Esophagus muscularis mucosa (tissue), 4 donors: ENCODE results near the gene ETF1. TPM values are rescaled to one million over a fixed set of nuclear protein-coding genes. Genes with fewer than 3 reads are reported as not detected.

ENCODE experiments used
- DNase-seq: peaks from one replicate; pipeline ENCODE4 v3.0.0-alpha.2; 2017; ENCODE audit errors: extremely low spot score
- H3K27ac ChIP-seq, 4 donors: fragments of 200-600 bp; sonication (generic); replicated peaks in 1 of 4; 1 replicate in 3 of 4; 2 replicates in 1 of 4; pipeline ENCODE4 v1.5.1; 2016 to 2019; ENCODE audit warnings: mild to moderate bottlenecking in 1 of 4
- H3K27me3 ChIP-seq, 4 donors: fragments of 200-600 bp; sonication (generic); one replicate each; pipeline versions ENCODE4 v1.5.1 to v1.6.0; 2016 to 2019
- H3K36me3 ChIP-seq, 4 donors: fragments of 200-600 bp; sonication (generic); one replicate each; pipeline ENCODE4 v1.5.1; 2016 to 2019
- H3K4me1 ChIP-seq, 4 donors: fragments of 200-600 bp; sonication (generic); one replicate each; pipeline ENCODE4 v1.5.1; 2016 to 2019
- H3K4me3 ChIP-seq, 4 donors: fragments of 200-600 bp; sonication (generic); 1 replicate in 2 of 4; 2 replicates in 2 of 4; pipeline ENCODE4 v1.5.1; 2016 to 2019; ENCODE audit warnings: mild to moderate bottlenecking in 4 of 4, moderate library complexity in 1 of 4
- H3K9me3 ChIP-seq, 4 donors: fragments of 200-600 bp; sonication (generic); 1 replicate in 3 of 4; 2 replicates in 1 of 4; pipeline ENCODE4 v1.5.1; 2016 to 2019
- EP300 ChIP-seq: sonication (generic); formaldehyde crosslinking; IDR thresholded peaks from one replicate; pipeline ENCODE4 v1.6.1; 2017; ENCODE audit warnings: antibody characterized with exemption
- POLR2A ChIP-seq: fragments of 450-650 bp; IDR thresholded peaks from one replicate; pipeline ENCODE4 v1.6.1; 2017; ENCODE audit warnings: antibody characterized with exemption, moderate library complexity, mild to moderate bottlenecking, low read depth
- POLR2AphosphoS5 ChIP-seq, 2 donors: sonication (generic); formaldehyde crosslinking; IDR thresholded peaks; one replicate each; pipeline ENCODE4 v1.6.1; 2017; ENCODE audit warnings: antibody characterized with exemption in 2 of 2
- WGBS: methylation state at CpG from one replicate; pipeline ENCODE4 v1.1.5; 2018; 5-methylcytosine and 5-hydroxymethylcytosine counted together
- intact Hi-C: fragments of 100-400 bp; cut with DNase I; formaldehyde crosslinking; loops from one replicate; pipeline ENCODE4 v1.15.1; 2023
- total RNA-seq, 4 donors: library from RNA; depleted of rRNA; stranded (reverse); fragments of >200 nt; gene quantifications; one replicate each; pipeline versions ENCODE4 v1.1.0 to v1.2.1, GENCODE V29; 2016
- TF ChIP-seq, protein P1 (sequence below), 3 experiments: fragments of 200-600 bp in 2 of 3; fragments of 450-650 bp in 1 of 3; sonication (generic) in 2 of 3; IDR thresholded peaks; one replicate each; pipeline ENCODE4 v1.5.1; 2017 to 2019; ENCODE audit warnings: antibody characterized with exemption in 3 of 3, mild to moderate bottlenecking in 2 of 3, moderate library complexity in 1 of 3

Gene ETF1
- total RNA-seq, 4 donors from 2014 or later = 90.5 to 154 (median 111) TPM

DNA sequence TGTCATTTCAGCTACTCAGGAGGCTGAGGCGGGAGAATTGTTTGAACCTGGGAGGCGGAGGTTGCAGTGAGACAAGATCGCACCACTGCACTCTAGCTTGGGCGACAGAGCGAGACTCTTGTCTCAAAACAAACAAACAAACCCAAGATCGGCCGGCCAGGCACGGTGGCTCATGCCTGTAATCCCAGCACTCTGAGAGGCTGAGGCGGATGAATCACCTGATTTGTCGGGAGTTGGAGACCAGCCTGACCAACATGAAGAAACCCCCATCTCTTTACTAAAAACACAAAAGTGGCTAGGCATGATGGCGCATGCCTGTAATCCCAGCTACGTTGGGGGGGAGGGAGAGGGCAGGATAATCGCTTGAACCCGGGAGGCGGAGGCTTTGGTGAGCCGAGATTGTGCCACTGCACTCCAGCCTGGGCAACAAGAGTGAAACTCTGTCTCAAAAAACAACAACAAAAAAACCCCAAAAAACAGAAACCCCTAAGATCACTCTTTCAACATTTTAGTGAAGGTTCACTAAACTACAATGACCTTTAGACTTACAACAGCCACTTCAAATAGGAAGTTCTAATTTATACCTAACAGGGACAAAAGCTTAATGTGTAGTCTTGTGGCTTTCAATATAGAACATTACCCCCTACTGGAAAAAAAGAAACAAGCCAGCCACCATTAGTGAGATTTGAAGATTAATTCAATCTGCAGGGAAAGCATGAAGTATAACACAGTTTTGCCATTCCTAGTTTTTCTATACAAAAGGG, 25.2 kb upstream of the ETF1 start:
- no peak overlapping the region for H3K27ac ChIP-seq
- H3K4me3 ChIP-seq = no peak overlapping the region
- no peak for TF ChIP-seq POLR2AphosphoS5 (IDR thresholded peaks at IDR 0.05)
- TF ChIP-seq POLR2A = no peak
- 85% methylated on average over 16 of the region's 16 CpGs for WGBS
- H3K9me3 ChIP-seq = no peaks in the 10 kb centered on the region
- H3K4me1 ChIP-seq = peaks cover 13 to 33% (median 19%) of the 10 kb centered on the region in 4 donors
- no peaks in the 10 kb centered on the region for H3K27me3 ChIP-seq
- intact Hi-C loops = no loop called here
- DNase-seq = no peak
- peaks cover 70 to 100% (median 96%) of the 10 kb centered on the region in 4 donors for H3K36me3 ChIP-seq

DNA sequence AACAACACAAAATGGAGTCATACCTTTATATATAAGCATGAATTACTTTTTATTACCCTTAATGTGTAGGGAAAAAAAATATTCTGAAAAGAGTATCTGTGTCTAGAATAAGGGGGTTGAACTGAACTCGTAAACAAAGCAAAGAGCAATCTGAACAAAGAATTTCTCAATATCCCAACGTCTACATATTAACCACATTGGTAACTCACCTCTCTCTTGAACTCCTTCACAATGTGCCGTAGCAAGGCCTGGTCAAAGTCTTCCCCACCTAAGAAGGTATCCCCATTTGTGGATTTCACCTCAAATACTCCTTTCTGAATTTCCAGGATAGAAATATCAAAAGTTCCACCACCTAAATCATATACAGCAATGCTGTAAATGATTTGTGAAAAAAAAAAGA, 23.8 kb upstream of the ETF1 start:
- Histone ChIP-seq H3K27me3 (no peaks in the 10 kb centered on the region), H3K27ac (no peak overlapping the region), H3K36me3 (peaks cover 65 to 100% (median 93%) of the 10 kb centered on the region in 4 donors), H3K4me1 (peaks cover 7 to 23% (median 10%) of the 10 kb centered on the region in 4 donors), H3K4me3 (no peak overlapping the region), H3K9me3 (no peaks in the 10 kb centered on the region)
- no peak for DNase-seq
- intact Hi-C loops = no loop called here
- TF ChIP-seq POLR2A = no peak
- no peak for TF ChIP-seq POLR2AphosphoS5 (IDR thresholded peaks at IDR 0.05)
- TF ChIP-seq, protein P1, sequence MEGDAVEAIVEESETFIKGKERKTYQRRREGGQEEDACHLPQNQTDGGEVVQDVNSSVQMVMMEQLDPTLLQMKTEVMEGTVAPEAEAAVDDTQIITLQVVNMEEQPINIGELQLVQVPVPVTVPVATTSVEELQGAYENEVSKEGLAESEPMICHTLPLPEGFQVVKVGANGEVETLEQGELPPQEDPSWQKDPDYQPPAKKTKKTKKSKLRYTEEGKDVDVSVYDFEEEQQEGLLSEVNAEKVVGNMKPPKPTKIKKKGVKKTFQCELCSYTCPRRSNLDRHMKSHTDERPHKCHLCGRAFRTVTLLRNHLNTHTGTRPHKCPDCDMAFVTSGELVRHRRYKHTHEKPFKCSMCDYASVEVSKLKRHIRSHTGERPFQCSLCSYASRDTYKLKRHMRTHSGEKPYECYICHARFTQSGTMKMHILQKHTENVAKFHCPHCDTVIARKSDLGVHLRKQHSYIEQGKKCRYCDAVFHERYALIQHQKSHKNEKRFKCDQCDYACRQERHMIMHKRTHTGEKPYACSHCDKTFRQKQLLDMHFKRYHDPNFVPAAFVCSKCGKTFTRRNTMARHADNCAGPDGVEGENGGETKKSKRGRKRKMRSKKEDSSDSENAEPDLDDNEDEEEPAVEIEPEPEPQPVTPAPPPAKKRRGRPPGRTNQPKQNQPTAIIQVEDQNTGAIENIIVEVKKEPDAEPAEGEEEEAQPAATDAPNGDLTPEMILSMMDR (IDR thresholded peaks at IDR 0.05) = no peak
- no peak for TF ChIP-seq EP300
- WGBS = 71% methylated on average over 3 of the region's 3 CpGs

DNA sequence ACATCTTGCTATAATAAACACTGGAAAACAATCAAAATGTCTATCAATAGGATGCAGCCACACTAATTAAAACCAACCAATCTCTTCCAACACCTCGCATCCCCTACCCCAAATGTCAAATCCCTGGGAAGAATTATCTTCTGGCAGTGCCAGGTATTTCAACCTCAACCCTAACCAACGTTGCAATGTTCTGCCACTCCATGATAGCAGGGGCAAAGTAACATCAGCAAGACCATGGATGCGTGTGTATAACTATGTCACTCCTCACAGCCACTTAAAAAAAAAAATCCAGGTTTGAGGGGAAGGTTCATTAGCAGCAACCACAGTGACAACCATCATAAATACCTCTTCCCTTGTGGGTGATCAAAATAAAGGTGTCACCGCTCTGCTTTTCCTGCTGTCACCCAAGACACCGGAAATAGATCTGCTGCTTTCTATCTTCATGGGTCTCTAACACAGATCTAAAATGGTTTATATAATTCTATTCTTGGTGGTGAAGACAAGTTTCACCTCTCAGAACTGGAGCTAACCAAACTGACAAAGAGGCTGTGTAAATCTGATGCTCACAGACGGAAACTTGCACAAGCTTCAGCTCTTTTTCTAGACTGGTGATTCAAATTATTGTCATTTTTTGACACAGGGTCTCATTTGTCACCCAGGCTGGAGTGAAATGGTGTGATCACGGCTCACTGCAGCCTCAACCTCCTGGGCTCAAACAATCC, 22.2 kb upstream of the ETF1 start:
- no peaks in the 10 kb centered on the region for H3K27me3 ChIP-seq
- TF ChIP-seq, protein P1 (IDR thresholded peaks at IDR 0.05) = no peak
- TF ChIP-seq POLR2A (no peak), POLR2AphosphoS5 (IDR thresholded peaks at IDR 0.05) (no peak), EP300 (no peak)
- no peaks in the 10 kb centered on the region for H3K9me3 ChIP-seq
- H3K27ac ChIP-seq = no peak overlapping the region
- DNase-seq = no peak
- intact Hi-C loops = no loop called here
- no peak overlapping the region for H3K4me3 ChIP-seq
- 90% methylated on average over 7 of the region's 7 CpGs for WGBS
- peaks cover 7 to 23% (median 10%) of the 10 kb centered on the region in 4 donors for H3K4me1 ChIP-seq
- H3K36me3 ChIP-seq = peaks cover 71 to 100% (median 93%) of the 10 kb centered on the region in 4 donors

DNA sequence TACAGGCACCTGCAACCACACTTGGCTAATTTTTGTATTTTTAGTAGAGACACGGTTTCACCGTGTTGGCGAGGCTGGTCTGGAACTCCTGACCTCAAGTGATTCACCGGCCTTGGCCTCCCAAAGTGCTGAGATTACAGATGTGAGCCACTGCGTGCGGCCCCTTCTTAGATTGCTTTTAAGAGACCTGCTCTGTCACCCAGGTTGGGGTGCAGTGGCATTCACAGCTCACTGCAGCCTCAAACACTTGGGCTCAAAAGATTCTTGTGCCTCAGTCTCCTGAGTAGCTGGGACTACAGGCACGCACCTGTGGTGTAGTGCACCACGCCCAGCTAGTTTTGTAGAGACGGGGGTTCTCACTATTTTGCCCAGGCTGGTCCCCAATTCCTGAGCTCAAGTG, 21.2 kb upstream of the ETF1 start:
- H3K4me1 ChIP-seq = peaks cover 0 to 15% (median 5%) of the 10 kb centered on the region in 4 donors
- no peak overlapping the region for H3K27ac ChIP-seq
- H3K36me3 ChIP-seq = peaks cover 69 to 100% (median 93%) of the 10 kb centered on the region in 4 donors
- no peaks in the 10 kb centered on the region for H3K27me3 ChIP-seq
- WGBS = 94% methylated on average over 8 of the region's 9 CpGs
- TF ChIP-seq, protein P1 (IDR thresholded peaks at IDR 0.05) = no peak
- TF ChIP-seq POLR2A (no peak), POLR2AphosphoS5 (IDR thresholded peaks at IDR 0.05) (no peak), EP300 (no peak)
- H3K9me3 ChIP-seq = no peaks in the 10 kb centered on the region
- no peak overlapping the region for H3K4me3 ChIP-seq
- intact Hi-C loops = no loop called here
- DNase-seq = no peak
